Right kidney (tissue), 9 donors: Measurements from ENCODE around the gene RANBP3L.
A peak's percentile ranks its signal among the peaks of the same experiment; 100 is the strongest.
"Not testable (repeated sequence)": the region's sequence is repeated elsewhere in the genome, so short reads cannot be mapped to it uniquely, and the experiment has no call there.

Source experiments
- DNase-seq: peaks from one replicate; pipeline ENCODE4 v3.0.0-alpha.2; 2016
- long read RNA-seq, 8 donors: transcript quantifications; one replicate each; lab custom pipeline, GENCODE V29; 2026

RANBP3L gene, protein sequence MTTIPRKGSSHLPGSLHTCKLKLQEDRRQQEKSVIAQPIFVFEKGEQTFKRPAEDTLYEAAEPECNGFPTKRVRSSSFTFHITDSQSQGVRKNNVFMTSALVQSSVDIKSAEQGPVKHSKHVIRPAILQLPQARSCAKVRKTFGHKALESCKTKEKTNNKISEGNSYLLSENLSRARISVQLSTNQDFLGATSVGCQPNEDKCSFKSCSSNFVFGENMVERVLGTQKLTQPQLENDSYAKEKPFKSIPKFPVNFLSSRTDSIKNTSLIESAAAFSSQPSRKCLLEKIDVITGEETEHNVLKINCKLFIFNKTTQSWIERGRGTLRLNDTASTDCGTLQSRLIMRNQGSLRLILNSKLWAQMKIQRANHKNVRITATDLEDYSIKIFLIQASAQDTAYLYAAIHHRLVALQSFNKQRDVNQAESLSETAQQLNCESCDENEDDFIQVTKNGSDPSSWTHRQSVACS
- long read RNA-seq, donor 1, partial matches to known transcripts = 0 of 1 reads
- long read RNA-seq, donor 1, other reads (novel, unspliced or antisense) = 0 of 1 reads
- long read RNA-seq, donor 2 = 0 reads
- long read RNA-seq, donor 3, partial matches to known transcripts = 0 of 1 reads
- long read RNA-seq, donor 3, other reads (novel, unspliced or antisense) = 0 of 1 reads
- long read RNA-seq, donor 4 = 0 reads
- long read RNA-seq, donor 5 = 0 reads
- long read RNA-seq, donor 6 = 0 reads
- long read RNA-seq, donor 7, partial matches to known transcripts = 0 of 1 reads
- long read RNA-seq, donor 7, other reads (novel, unspliced or antisense) = 0 of 1 reads
- long read RNA-seq, donor 8, partial matches to known transcripts = 0 of 1 reads
- long read RNA-seq, donor 8, other reads (novel, unspliced or antisense) = 0 of 1 reads

DNA sequence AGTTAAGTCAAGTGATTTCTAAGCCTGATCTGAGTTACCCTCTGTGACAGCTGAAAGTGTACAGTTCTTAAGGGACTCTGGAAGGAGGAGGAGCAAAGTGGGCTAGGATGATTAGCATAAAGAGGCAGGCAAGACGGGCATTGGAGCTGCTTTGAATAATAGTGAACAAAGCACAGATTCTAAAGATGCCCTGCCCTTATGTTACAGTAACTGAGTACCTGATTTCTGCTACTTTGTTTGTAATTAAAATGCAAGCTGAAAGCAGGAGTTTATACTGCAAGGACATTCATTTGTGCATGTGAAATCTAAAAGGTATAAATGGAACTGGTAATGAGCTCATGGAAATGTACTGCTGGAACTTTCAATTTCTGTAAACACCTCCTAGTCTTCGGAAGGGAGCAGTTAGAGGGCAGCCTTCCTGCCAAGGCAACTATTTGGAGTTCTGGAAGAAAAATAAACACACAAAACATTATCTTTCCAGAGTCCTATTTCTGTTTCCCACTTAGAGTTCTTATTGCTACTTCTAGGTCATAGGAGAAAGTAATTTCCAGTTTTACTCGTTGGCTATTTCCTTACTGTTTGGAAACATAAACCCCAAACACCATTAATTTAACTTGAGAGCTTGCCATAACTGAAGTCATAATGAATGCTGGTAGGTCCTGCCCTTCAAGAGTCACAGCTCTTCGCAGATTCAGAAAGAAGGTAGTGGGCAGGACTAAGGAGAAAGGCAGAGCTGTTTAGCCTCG lies at the start of gene RANBP3L:
Gene RANBP3L (minus strand): TSS at position 45 of the 746 bp plus-strand sequence. CDS start 486 bp downstream, outside the sequence.
- DNase-seq = peak; percentile 35

DNA sequence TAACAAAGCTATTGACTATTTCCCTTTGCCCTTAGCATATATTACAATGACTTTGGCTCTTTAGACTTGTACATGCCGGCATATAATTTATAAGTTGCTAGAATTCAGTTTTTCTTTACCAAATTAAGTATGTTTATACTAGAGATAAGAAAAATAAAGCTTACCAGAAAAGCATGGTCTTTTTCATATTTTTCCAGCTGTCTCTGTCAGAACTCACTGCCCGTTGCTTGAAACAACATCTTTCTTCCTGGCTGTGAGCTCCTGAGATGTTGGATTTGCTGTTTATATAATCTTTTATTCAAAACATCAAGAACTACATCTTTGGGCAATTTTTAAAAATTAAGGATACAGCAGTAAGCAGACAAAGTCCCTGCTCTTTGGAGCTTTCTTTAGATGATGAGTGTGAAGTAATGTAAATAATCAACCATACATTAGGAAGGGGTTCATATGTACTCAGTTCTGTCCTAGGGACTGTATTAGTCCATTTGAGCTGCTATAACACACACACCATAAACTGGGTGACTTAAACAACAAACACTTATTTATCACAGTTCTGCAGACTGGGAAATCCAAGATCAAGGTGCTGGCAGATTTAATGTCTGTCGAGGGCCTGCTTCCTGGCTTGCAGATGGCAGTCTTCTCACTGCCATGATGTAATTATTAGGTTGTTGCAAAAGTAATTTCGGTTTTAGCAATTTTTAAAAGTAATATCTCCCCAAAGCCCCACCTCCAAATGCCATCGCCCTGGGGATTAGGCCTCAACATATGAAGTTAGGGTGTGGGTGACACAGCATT lies 45.4 kb upstream of the RANBP3L start:
- DNase-seq = no peak

DNA sequence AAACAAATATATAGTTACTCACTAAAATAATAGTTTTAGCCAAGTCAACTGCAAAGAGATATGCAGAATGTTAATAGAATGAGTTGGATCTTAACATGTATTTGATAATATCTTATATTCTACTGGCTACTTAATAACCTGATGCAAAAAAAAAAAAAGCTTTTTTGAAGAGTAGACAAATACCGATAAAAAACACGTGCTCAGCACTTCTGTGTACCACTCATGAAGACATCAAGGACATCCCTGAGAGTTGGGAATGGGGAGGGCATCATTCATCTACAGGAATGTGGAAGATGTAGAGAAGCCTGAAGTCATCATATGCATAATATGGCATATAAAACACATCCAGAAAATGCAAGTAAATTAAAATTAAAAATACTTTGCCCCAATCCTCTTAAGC lies 43.2 kb upstream of the RANBP3L start:
- no peak for DNase-seq

DNA sequence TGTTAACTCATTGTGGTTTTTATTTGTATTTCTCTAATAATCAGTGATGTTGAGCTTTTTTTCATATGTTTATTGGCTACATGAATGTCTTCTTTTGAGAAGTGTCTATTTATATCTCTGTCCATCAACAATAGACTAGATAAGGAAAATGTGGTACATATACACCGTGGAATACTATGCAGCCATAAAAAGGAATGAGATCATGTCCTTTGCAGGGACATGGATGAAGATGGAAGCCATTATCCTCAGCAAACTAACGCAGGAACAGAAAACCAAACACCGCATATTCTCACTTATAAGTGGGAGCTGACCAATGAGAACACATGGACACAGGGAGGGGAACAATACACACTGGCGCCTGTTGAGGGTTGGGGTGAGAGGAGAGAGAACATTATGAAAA lies 40.0 kb upstream of the RANBP3L start:
- not testable (repeated sequence) for DNase-seq

- DNase-seq = no peak
Observed at GRCh38 chr5:36337597-36337996, 35.9 kb upstream of the RANBP3L start.

- no peak for DNase-seq
Observed at GRCh38 chr5:36334315-36334714, 32.6 kb upstream of the RANBP3L start.

DNA sequence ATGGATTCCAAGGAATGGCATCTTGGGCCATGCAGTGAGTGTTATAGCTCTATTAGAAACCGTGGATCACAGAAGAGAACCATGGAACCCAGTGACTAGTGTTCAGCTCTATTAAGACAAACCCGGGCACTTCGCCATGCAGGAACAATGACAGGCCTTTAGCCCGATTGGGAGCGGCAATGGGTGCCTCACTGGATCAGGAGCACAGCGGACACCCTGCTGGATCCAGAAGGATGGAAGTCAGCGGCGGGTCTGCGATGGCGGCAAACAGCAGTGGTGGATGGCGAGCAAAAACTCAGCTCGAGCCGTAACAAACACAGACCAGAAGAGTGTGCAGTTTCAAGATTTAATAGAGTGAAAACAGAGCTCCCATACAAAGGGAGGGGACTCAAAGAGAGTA lies 31.0 kb upstream of the RANBP3L start:
- not testable (repeated sequence) for DNase-seq

DNA sequence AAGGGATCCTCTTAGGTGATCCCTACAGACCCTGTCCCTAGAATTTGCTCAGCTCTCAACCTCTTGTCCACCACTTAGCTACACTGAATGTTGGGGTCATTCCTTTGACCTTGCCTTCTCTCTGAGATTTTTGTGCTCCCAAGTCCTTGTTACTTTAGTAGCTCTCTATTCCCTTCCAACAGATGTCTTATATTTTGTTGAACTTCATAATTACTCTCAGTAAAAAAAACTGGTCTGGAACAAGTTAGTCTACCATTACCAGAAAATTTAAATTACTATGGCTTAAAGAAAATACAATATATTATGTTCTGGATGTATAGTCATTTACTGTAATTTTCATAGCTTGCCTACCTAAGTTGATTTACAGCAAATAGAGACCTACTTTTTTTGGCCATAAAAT lies 23.5 kb upstream of the RANBP3L start:
- DNase-seq = no peak

GRCh38 chr5:36323926-36324781 lies 22.5 kb upstream of the RANBP3L start:
- no peak for DNase-seq

DNA sequence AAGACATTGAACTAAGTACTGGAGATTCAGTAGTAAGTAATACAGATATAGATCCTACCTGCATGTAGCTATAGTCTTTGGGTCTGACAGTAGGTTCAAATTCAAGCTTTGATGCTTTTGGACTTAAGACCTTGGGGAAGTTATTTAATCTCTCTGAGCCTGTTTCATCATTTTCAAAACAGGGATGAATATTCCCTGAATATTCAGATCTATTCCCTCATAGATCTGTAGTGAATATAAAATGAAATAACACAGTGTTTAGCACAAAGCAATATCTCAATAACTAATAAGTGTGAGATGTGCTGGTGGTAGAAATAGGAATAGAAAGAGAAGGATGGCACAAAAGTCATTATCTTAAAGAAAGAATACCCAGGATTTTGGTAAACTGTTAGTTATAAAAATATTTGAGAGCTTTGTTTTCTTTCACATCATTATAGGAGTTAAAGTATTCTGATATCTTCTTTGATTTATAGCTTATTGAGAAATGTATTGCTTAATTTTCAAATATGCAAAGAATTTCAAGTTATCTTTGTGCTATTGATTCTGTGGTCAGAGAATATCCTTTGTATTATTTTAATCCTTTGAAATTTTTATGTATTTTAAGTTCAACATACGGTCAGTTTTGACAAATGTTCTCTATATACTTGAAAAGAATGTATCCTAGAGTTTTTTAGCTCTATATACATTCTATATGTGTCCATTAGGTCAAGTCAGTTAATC lies 11.4 kb upstream of the RANBP3L start:
- DNase-seq = no peak

DNA sequence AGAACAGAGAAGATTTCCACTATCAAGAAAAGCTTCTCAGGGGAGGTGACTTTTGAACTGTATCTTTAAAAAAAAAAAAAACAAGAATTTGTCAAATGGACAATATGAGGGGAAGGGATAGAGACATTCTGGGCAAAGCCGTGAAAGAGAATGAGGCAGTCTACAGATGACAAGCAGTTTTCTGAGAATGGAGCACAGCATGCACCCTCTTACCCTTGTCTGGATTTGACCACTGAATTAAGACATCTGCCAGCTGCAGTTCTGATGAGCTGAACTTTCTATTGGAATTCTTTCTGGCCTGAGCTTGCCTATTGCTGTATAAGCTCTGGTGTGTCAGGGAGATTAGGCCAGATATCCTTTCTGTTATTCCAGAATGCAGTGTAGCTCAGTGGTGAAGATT lies 10.3 kb upstream of the RANBP3L start:
- no peak for DNase-seq

DNA sequence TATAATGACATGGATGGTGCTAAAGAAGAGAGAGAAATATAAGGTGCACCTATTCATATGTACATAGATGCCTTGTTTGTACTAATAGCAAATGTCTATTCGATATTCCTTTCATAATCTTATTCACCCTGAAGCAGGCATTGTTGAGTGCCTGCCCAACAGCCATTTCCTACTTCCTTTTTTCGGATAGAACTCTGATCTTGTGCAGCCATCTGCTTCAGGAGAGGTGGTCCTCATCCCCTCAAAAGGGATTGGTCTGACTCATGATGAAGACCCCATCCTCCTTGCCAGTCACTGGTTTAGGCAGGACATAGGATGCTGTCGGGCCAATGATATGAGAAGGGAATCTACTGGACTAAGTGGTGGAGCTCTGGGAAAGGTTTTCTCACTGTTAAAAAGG lies 8.4 kb upstream of the RANBP3L start:
- no peak for DNase-seq

GRCh38 chr5:36305571-36306326 lies 4.0 kb upstream of the RANBP3L start:
- peak; percentile 28 for DNase-seq

DNA sequence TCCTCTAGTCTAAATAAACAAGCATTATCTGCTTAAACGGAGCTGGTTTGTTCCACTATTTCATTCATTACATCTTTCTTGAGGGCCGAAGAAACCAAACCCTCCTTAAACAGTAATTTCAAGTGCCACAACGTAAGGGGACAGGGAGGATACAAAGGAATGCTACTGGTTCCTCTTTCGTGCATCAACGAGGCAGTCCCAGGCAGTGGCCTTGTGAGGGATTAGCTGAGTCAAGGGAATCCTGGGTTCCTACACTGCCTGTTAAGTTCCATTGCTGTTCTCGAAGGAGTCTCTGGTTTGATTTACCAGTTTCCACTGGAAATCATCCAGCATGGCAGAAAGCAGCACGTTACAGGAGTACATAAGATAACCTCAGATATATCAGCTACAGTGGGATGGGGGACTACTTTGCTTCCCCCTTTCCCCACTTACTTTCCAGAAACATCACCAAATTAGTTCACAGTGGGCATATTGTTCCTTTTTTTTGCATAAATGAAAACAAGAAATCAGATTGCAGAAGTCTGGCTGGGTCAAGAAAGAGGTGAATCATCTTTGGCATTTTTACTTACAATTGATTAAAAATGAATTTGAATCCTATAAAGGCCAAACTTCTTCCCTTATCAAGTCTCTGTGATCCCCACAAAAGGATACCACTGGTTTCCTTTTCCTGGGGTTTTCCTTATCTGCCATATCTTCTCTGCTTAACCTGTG lies 2.5 kb upstream of the RANBP3L start:
- no peak for DNase-seq

GRCh38 chr5:36300927-36301540 lies 668 bp downstream of the RANBP3L start:
- no peak for DNase-seq

GRCh38 chr5:36300191-36300926 lies 1.3 kb downstream of the RANBP3L start:
- DNase-seq = peak; percentile 11

- DNase-seq = no peak
Observed at GRCh38 chr5:36298552-36298951, 3.1 kb downstream of the RANBP3L start.
